SH-SY5Y (cell line): ENCODE data around the gene TRPM3.

Source experiments
- GATA2 ChIP-seq: IDR thresholded peaks from 2 replicates; pipeline ENCODE4 v1.6.1; 2011; ENCODE audit warnings: mild to moderate bottlenecking, low read depth, low read length
- GATA3 ChIP-seq: IDR thresholded peaks from 2 replicates; pipeline ENCODE4 v1.6.1; 2011; ENCODE audit warnings: low read depth, mild to moderate bottlenecking, low read length, moderate library complexity

The TRPM3 gene

DNA sequence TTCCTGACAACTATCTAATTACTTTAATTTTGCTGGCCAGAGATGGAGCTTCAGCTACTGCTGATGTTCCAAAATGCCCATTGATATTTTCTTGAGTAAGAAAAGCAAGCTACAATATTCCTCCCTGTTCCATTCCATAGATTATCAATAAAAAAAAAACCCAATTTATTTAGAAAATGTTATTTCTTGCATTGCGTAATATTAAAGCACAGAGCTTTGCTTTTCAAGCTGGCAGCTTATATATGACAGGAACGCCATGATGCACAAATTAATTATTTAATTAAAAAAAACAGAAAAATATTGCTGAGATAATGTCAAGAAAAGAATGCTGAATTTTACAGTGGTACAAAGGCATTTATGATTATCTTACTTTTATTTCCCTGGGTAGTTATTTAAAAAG is 47.9 kb downstream of the TRPM3 start:
- TF ChIP-seq GATA2 (no peak), GATA3 (no peak)

DNA sequence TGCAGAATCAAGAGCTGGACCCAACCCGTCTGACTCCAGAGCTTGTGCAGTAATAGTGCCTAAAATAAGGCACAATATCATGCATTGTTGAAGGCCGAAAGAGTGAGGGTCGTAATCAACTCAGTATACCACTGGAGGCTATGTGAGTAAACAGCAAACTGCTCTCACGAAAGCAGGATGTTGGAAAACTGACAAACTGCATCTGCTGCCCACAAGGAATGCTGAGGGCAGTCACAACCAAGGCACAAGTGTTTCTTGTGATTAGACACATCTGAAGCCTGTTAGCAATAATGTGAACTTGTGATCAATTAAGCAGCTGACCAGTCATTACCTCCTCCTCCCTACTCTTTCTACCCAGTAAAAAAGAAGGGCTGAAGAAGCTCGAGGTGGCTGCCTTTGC is 48.8 kb downstream of the TRPM3 start:
- no peak for TF ChIP-seq GATA2
- no peak for TF ChIP-seq GATA3

DNA sequence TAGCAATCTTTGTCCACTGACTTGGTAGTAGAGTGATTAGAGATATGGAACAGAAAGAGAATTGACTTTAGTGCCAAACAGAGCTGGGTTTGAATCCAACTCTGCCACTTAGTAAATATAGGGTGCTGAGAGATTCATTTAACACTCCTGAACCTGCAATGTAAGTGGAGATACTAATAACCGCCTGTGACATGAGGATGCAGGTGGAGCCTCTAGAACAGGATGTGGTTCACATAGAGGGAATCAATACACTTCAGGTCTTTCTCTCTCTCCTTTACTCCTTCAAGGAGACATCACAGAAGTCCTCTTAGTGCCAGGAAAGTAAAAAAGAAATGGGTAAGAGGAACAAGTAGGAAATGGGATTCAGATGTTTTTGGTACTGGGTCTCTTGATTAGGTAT is 49.8 kb downstream of the TRPM3 start:
- TF ChIP-seq GATA2, result no peak
- TF ChIP-seq GATA3, result no peak

DNA sequence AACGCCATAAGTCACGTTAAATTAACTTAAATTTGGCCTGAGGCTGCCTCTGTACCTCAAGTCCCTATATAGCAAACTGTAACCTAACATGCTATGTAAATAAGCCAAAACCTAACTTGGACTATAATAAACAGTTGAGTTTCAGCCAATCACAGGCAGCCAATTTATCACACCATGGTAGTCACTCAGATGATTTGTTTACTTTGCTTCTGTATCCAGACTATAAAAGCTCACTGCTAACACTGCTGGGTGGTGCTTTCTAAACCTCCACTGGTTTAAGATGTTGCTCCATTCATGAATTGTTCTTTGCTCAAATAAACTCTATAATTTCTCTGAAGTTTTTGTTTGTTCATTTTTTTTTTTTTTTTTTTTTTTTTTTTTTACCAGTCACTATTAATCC is 62.8 kb downstream of the TRPM3 start:
- TF ChIP-seq GATA3, result no peak
- no peak for TF ChIP-seq GATA2

DNA sequence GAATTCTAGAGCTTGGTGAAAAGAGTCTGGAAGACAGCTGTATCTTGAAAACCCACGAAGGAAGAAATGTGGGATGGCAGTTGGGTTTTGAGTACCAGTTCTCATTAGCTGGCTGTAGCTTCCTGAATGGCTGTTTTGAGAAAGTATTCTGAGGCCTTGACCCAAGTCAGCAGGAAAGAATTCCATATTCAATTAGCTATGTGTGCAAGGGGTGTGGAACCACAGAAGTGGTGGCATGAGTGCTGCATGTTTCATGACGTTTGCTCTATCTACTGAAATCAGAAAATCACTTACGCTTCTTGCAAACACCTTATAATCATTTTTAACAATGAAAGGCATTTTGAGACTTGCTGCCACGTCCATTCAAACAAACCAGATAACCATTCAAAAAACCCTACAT is 69.1 kb downstream of the TRPM3 start:
- TF ChIP-seq GATA3 (no peak), GATA2 (no peak)

DNA sequence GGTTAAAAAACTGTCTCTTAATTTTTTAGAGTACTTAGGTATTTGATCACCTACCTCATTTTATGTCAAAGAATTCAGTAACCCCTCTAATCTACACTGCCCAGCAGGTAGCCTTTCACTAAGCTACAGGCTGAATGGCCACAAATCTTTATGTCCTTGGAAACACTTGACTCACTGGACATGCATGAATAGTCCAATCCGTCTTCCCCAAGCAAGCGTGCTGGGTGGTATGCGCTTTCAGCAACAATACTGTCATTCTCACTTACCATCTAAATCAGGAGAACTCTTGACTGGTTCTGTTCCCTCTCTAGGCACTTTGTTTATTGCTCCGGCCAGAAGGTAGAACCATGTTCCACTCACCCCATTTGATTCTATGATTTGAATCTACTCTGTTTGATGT is 73.1 kb downstream of the TRPM3 start:
- no peak for TF ChIP-seq GATA3
- no peak for TF ChIP-seq GATA2

DNA sequence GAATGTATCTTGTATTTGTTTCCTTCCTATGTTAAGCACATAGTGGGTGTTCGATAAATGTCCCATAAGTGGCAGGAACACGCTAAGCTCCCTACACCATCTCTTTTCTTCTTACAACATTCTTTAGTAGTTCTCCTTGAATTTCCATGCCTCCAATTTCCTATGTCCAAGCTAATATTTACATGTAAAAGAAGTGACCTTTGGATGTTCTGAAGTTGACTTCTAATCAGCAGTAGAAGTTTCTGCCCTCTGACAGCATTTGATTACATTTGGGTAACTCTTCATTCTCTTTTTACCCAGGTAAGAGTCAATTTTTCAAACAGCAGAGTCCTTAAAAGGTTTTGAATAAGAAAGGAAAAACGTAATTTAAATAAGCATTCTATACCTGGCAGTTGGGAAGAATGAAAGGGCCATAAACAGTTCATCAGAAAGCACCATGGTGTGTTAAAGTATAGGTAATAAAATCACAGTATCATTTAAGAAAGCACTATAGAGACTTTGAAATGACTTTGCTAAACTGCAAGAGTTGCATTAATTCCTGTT is 78.9 kb downstream of the TRPM3 start:
- TF ChIP-seq GATA2, result no peak
- no peak for TF ChIP-seq GATA3

DNA sequence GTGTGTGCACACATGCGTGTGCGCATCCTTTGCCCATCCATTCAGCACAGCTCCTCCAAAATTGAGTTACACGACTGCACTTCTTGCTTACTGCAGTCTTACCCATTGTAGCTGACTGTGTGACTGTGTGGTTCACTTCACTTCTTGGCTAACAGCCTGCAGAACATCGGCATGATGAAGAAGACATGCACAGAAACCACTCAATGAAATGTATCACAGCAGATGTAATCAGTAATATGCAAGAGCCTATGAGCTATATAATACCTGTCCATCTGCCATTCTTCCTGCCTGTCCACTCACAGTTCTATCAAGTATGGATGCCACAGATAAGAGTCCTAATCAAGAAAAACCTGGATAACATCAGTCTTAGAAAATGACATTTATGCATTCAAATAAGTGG is 83.9 kb downstream of the TRPM3 start:
- TF ChIP-seq GATA2 (no peak), GATA3 (no peak)

DNA sequence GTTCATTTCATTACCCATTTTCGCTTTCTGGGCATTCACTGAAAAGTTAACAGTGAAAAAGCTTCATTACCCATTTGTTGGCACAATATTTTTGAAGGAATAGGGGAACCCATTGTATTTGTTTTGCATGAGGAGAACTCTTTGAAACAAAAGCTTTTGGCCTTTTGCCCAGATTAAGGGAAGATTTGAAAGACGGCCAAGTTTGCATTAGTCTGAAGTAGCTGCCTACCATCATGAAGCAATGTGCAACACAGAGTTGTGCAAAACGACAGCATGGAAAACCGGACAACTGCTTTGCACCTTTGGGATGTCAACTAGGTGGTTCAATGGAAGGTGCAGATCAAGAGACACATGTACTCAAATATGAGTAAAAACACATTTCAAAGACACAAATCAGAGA is 84.9 kb downstream of the TRPM3 start:
- TF ChIP-seq GATA3 (no peak), GATA2 (no peak)

DNA sequence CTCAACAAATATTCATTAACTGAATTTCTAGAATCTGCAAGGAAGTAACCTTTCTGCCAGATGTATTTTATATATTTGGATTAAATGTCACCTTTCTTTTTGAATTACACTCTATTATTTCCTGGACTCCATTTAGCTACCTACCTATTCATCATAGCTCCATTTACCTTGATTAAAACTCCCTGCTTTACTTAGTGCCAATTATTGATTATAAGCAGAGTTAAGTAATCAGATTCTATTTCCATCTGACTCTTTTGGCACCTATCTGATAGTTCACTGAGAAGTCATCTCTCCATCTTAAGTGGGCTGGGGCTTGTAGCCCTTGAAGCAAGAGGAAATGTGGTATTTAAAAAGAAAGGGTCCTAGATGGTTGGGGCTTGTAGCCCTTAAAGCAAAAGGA is 88.6 kb downstream of the TRPM3 start:
- TF ChIP-seq GATA3 (no peak), GATA2 (no peak)

DNA sequence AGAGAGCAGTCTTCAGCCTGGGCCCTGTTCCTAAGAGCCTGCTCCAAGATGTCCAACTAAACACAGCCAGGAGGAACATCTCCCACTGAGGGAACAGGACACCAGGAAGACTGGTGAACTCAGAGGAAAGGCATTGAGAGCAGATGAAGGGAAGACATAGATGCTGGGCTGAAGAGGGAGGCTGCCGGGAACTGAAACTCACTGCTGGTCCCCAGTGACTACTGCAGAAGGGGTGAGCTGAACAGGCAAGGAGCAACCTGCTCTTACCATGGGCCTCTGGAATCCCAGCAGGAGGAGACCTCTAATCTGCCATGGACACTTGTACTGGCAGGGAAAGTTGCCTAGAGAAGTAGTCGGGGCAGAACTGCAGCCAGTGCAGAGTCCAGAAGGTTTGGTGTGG is 95.7 kb downstream of the TRPM3 start:
- TF ChIP-seq GATA3, result no peak
- no peak for TF ChIP-seq GATA2

DNA sequence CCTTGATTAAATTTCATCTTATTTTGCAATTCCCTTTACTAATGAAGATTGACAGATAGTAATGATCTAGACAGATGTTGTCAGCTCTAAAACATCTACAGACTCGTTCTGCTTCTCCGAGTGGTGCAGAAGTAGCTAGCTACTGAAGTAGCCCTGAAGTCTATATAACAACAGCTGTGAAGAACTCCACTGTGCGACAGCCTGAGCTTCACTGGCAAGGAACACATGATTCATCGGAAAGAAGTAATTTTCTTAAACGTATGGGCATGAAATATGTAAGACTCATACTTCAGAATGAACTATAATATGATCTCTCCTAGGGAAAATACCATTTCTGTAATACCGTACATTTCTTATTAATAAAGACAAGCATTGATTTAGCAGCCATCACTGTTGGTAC is 96.2 kb downstream of the TRPM3 start:
- no peak for TF ChIP-seq GATA2
- TF ChIP-seq GATA3, result no peak

DNA sequence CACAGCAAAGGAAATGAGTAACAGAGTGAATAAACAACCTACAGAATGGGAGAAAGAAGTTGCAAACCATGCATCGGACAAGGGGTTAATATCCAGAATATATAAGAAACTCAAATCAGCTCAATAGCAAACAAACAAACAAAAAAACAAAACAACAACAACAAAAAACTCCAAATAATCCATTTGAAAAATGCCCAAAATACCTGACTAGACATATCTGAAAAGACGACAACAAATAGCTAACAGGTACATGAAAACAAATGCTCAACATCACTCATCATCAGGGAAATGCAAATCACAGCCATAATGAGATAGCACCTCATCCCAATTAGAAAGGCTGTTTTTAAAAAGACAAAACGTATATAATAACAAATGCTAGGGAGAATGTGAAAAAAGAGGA is 111.2 kb downstream of the TRPM3 start:
- no peak for TF ChIP-seq GATA3
- no peak for TF ChIP-seq GATA2

DNA sequence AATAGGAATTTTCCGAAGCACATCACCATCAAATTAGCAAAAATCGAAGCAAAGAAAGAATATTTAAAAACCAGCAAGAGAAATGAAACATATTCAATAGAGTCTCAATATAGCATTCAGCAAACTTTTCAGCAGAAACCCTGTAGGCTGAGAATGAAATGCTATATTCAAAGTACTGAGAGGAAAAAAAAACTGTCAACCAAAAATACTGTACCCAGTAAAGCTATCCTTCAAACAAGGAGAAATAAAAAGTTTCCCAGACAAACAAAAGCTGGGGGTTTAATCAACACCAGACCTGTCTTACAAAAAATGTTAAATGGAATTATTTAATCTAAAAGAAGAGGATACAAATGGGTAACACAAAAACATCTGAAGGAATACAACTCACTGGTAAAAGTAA is 116.0 kb downstream of the TRPM3 start:
- no peak for TF ChIP-seq GATA3
- no peak for TF ChIP-seq GATA2

DNA sequence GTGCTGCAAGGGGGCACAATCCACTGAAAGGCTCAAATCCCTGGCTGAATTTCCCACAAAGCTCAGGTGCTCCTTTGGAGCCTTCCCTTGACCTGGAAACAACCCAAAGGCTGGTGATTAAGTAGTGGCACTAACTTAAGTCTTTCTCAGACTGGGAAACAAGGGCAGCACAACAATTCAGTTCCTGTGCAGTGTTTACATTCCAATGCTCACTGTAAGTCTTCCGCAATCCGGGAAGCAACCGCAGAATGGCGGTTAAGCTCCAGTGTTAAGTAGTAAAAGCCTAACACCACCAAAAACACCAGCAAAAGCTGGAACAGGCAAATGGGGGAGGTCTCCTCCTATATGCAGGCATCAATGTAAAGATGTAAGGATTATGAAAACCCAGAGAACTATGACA is 117.2 kb downstream of the TRPM3 start:
- TF ChIP-seq GATA2 (no peak), GATA3 (no peak)

DNA sequence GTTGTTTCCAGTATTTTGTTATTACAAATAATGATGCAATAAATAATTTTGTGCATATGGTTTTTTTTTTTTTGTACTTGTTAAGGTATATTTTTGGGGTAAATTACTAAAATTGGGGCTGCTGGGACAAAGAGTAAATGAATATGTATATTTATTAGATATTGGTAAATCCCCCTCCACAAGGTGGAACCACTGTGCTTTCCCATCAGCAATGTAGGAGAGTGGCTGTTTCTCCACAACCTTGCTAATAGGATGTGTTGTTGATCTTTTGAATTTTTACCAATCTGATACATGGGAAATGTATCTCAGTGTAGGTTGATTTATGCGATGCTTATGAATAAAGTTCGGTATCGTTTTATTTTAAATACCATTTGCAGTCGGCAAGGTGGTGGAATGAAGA is 118.1 kb downstream of the TRPM3 start:
- TF ChIP-seq GATA2, result no peak
- no peak for TF ChIP-seq GATA3
